Hepatocyte (in vitro differentiated cells): Measurements from ENCODE around the gene TXNDC11.

Experiments used
- CTCF ChIP-seq: fragments of 200-600 bp; sonication (generic); IDR thresholded peaks from 2 replicates; pipeline ENCODE4 v1.5.1; 2016; ENCODE audit warnings: antibody characterized with exemption, mild to moderate bottlenecking; ENCODE audit not compliant: poor library complexity
- EZH2 ChIP-seq: fragments of 200-600 bp; sonication (generic); IDR thresholded peaks from 2 replicates; pipeline ENCODE4 v1.6.1; 2016; ENCODE audit warnings: antibody characterized with exemption, mild to moderate bottlenecking, borderline replicate concordance

GRCh38 chr16:11721781-11722467, 20.7 kb downstream of the TXNDC11 start:
- no peak for TF ChIP-seq CTCF
- TF ChIP-seq EZH2 = no peak
